Pancreas (tissue), 10 donors: ENCODE measurements around the gene SIM2. TPM values are rescaled to one million over a fixed set of nuclear protein-coding genes. Genes with fewer than 3 reads are reported as not detected.
A peak's percentile ranks its signal among the peaks of the same experiment; 100 is the strongest.

Experiments used
- ATAC-seq, 4 donors: fragments of 200-7000 bp; cut with Tn5 transposase; one replicate each; pipeline versions ENCODE4 v1.8.0 to v1.9.1; 2020; ENCODE audit warnings: mild to moderate bottlenecking in 4 of 4, moderate library complexity in 4 of 4
- DNase-seq, 6 donors: peaks; one replicate each; pipeline ENCODE4 v3.0.0-alpha.2; 2020
- FAIRE-seq: peaks from 2 replicates; lab custom pipeline; 2012; peaks lifted over from hg19 to GRCh38; lab: Jason Lieb, UNC
- H3K27ac ChIP-seq, 4 donors: fragments of 200-600 bp; sonication (generic); 1 replicate in 3 of 4; 2 replicates in 1 of 4; pipeline versions ENCODE4 v1.5.0 to v1.8.0; 2020
- H3K27me3 ChIP-seq, 4 donors: fragments of 200-600 bp; one replicate each; pipeline ENCODE4 v1.8.0; 2021
- H3K36me3 ChIP-seq, 3 donors: fragments of 200-600 bp; sonication (generic) in 1 of 3; one replicate each; pipeline versions ENCODE4 v1.5.0 to v1.8.0; 2020 to 2021
- H3K4me1 ChIP-seq, 3 donors: fragments of 200-600 bp; one replicate each; pipeline ENCODE4 v1.8.0; 2021
- H3K4me3 ChIP-seq, 4 donors: fragments of 200-600 bp; sonication (generic) in 2 of 4; one replicate each; pipeline versions ENCODE4 v1.5.0 to v1.8.0; 2020 to 2021
- H3K9me3 ChIP-seq, 4 donors: fragments of 200-600 bp; one replicate each; pipeline ENCODE4 v1.8.0; 2021
- WGBS, 2 donors: extraction: QIAGEN DNeasy Blood & Tissue Kit; methylation state at CpG; one replicate each; pipeline ENCODE4 v1.1.7; 2013; 5-methylcytosine and 5-hydroxymethylcytosine counted together
- intact Hi-C, 3 donors: fragments of 100-400 bp; cut with DNase I; formaldehyde crosslinking; loops; one replicate each; pipeline versions ENCODE4 v1.11.1 to v1.14.2; 2022
- polyA plus RNA-seq, 2 donors: library from polyadenylated mRNA; stranded (reverse); fragments of 200-250 nt; gene quantifications; one replicate each; pipeline ENCODE4 v1.2.3, GENCODE V29; 2013
- total RNA-seq, 6 donors: library from RNA; stranded (reverse); fragmentation: NEBNext Ultra II Directional in 4 of 6; extraction: Animal tissue kit (Norgen Biotek cat#: 25700) in 4 of 6; gene quantifications; one replicate each; pipeline versions ENCODE4 v1.2.1 to v1.2.4, GENCODE V29; 2021 to 2023
- TF ChIP-seq, protein P1 (sequence below), 4 donors: fragments of 200-600 bp; sonication (generic) in 3 of 4; IDR thresholded peaks; one replicate each; pipeline versions ENCODE4 v1.5.0 to v1.8.0; 2021; ENCODE audit warnings: antibody characterized with exemption in 4 of 4
- donor health status: healthy with polysubstance abuse.
- donor health status: DM: no; HTN: no; CAD: no; lungs with moderate emphysema.
- donor health status: DM: no; HTN: no; CAD: no.
- donor health status: control.
- donor health status: control.
- donor health status: Bipolar disorder and iron deficiency.
- donor health status: DM: yes; HTN: yes; CAD: no.
- donor health status: DM: no; HTN: no; CAD: no.
- donor health status: DM: no; HTN: no; CAD: no.
- donor health status: DM: yes; HTN: yes; CAD: no.

Gene SIM2
- total and polyA plus RNA-seq, 8 donors = 0.02 to 0.53 (median 0.13) TPM; not detected in 5

DNA sequence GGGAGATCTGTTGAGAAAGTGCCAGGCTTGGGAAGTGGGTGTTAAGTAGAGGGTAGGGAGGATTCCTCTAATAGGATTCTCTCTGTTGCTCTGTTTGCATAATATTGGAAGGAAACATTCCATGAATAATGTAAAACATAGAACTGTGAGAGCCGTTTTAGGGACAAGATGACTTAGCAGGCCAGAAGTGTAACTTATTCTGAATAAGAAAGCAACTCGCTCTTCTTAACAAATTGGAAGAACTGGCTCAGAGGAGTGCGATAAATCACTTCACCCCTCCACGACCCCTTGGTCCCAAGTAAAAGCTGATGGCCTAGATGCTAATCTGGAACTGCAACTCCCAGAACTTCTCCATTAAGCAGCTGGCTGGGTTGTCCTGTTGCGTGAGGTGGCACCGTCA is 19.1 kb downstream of the SIM2 start:
- H3K9me3 ChIP-seq = no peaks in the 10 kb centered on the region
- H3K4me3 ChIP-seq = no peak overlapping the region
- no peak for ATAC-seq
- H3K27me3 ChIP-seq = peaks cover 0 to 24% (median 4%) of the 10 kb centered on the region in 4 donors
- TF ChIP-seq, protein P1, sequence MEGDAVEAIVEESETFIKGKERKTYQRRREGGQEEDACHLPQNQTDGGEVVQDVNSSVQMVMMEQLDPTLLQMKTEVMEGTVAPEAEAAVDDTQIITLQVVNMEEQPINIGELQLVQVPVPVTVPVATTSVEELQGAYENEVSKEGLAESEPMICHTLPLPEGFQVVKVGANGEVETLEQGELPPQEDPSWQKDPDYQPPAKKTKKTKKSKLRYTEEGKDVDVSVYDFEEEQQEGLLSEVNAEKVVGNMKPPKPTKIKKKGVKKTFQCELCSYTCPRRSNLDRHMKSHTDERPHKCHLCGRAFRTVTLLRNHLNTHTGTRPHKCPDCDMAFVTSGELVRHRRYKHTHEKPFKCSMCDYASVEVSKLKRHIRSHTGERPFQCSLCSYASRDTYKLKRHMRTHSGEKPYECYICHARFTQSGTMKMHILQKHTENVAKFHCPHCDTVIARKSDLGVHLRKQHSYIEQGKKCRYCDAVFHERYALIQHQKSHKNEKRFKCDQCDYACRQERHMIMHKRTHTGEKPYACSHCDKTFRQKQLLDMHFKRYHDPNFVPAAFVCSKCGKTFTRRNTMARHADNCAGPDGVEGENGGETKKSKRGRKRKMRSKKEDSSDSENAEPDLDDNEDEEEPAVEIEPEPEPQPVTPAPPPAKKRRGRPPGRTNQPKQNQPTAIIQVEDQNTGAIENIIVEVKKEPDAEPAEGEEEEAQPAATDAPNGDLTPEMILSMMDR (IDR thresholded peaks at IDR 0.05) = no peak
- no peak overlapping the region for H3K27ac ChIP-seq
- intact Hi-C loops = no loop called here
- no peaks in the 10 kb centered on the region for H3K36me3 ChIP-seq
- H3K4me1 ChIP-seq = no peaks in the 10 kb centered on the region
- FAIRE-seq = no peak
- DNase-seq = no peak
- WGBS, 2 donors = 82 to 87% methylated on average over 6 of the region's 6 CpGs

DNA sequence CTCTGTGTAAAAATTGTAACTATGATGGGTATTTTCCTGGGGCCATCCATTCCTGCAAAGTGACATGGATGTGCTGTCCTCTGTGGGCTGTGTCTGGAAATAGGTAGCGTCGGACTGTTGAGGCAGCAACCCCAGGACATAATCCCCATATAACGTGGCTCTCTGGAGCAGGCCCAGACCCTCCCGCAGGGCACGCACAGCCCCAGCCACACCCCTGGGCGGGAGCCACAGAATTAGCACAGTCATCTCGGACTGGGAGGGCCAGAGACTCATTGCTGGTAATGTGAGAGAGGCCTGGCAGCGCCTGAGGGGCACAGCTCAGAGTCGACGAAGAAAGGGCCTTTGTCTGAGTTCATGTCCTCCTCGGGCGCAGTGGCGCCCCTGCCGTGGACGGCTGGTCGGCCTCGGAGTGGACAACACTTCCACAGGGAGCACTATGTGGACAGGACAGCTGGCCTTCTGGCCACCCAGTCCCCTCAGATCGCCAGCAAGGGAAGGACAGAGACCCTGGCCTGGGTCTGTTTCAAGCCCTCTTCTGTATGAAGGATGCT is 20.1 kb downstream of the SIM2 start:
- no peaks in the 10 kb centered on the region for H3K4me1 ChIP-seq
- ATAC-seq = peak in 3 of 4 donors; percentile 35 to 61 (median 57)
- intact Hi-C loops = no loop called here
- H3K27ac ChIP-seq = no peak overlapping the region
- DNase-seq = no peak
- FAIRE-seq = no peak
- TF ChIP-seq, protein P1 (IDR thresholded peaks at IDR 0.05) = no peak
- H3K27me3 ChIP-seq = peaks cover 0 to 14% (median 2%) of the 10 kb centered on the region in 4 donors
- H3K36me3 ChIP-seq = no peaks in the 10 kb centered on the region
- H3K4me3 ChIP-seq = no peak overlapping the region
- 74 to 80% methylated on average over 18 of the region's 18 CpGs for WGBS, 2 donors
- H3K9me3 ChIP-seq = no peaks in the 10 kb centered on the region

DNA sequence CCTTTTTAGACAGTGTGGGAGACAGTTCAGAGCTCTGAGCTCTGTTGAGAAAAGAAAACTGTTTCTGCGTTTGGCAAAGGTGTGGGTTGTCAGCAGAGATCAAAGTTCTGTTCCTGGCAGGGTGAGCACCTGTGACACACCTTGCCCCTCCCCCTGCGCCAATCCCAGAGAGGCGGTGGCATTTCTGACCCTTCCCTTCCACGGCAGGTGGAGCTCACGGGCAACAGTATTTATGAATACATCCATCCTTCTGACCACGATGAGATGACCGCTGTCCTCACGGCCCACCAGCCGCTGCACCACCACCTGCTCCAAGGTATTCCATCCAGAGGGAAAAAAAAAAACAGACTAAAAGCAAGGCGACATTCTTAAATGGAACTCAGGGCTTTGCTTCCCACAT is 20.7 kb downstream of the SIM2 start:
- intact Hi-C loops = no loop called here
- TF ChIP-seq, protein P1 (IDR thresholded peaks at IDR 0.05) = no peak
- no peaks in the 10 kb centered on the region for H3K4me1 ChIP-seq
- no peak overlapping the region for H3K4me3 ChIP-seq
- H3K36me3 ChIP-seq = no peaks in the 10 kb centered on the region
- no peaks in the 10 kb centered on the region for H3K9me3 ChIP-seq
- ATAC-seq = peak; percentile 88 to 95 (median 92)
- H3K27me3 ChIP-seq = peaks cover 0 to 14% (median 0%) of the 10 kb centered on the region in 4 donors
- 63 to 68% methylated on average over 10 of the region's 10 CpGs for WGBS, 2 donors
- peak in 4 of 6 donors; percentile 50 to 64 (median 56) for DNase-seq
- FAIRE-seq = no peak
- H3K27ac ChIP-seq = no peak overlapping the region

DNA sequence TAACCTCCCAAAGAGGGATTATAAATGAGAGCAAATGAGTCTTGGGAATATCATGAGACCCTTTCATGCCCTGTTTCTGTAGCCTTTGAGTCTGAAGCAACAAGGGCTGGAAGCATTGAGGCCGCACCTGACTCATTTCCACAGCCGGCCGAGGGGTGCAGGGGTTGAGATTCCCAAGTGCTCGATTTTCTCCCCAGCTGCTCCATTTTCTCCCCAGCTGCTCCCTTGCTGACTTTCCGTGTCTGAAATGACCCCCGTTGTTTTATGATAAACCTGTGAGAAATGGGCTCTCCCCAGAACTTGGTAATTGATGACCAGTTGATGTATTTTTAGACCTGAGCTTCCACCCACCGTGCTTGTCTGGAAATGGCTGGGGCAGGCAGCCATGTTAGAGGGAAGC is 22.9 kb downstream of the SIM2 start:
- Histone ChIP-seq H3K27me3 (no peaks in the 10 kb centered on the region), H3K27ac (no peak overlapping the region), H3K9me3 (no peaks in the 10 kb centered on the region), H3K4me1 (no peaks in the 10 kb centered on the region), H3K4me3 (no peak overlapping the region), H3K36me3 (no peaks in the 10 kb centered on the region)
- TF ChIP-seq, protein P1 (IDR thresholded peaks at IDR 0.05) = no peak
- 80 to 86% methylated on average over 7 of the region's 7 CpGs for WGBS, 2 donors
- no peak for DNase-seq
- no peak for ATAC-seq
- intact Hi-C loops = no loop called here
- no peak for FAIRE-seq
